Thyroid gland (tissue), 4 donors: ENCODE data around the gene ABR.

ENCODE experiments used
- POLR2A ChIP-seq, 2 donors: fragments of 450-650 bp; IDR thresholded peaks; one replicate each; pipeline ENCODE4 v1.6.1; 2017; ENCODE audit warnings: antibody characterized with exemption in 2 of 2, mild to moderate bottlenecking in 2 of 2, moderate library complexity in 1 of 2
- TF ChIP-seq, protein P1 (sequence below), 6 experiments: fragments of 200-600 bp in 3 of 6; fragments of 450-650 bp in 3 of 6; sonication (generic) in 3 of 6; IDR thresholded peaks; one replicate each; pipeline ENCODE4 v1.5.1; 2016 to 2019; ENCODE audit warnings: antibody characterized with exemption in 6 of 6, mild to moderate bottlenecking in 2 of 6, inconsistent platforms in 1 of 6, moderate library complexity in 1 of 6

DNA sequence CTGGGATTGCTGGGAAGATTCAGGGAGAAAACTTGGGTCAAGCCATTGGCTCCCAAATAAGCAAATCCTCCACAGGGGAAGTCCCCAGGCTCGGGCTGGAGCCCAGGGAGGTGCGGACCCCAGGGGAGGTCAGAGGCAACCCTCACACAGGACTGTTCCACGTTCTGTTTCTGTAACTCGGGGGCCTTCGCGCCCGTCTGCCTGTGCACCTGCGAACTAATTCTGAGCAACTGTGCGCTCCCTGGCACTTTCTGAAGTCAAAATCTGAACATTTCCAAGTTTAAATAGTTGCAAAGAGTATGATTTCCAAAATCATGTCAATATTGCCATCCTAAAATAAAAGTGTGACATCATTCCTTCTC lies 166.1 kb downstream of the ABR start:
- TF ChIP-seq, protein P1, sequence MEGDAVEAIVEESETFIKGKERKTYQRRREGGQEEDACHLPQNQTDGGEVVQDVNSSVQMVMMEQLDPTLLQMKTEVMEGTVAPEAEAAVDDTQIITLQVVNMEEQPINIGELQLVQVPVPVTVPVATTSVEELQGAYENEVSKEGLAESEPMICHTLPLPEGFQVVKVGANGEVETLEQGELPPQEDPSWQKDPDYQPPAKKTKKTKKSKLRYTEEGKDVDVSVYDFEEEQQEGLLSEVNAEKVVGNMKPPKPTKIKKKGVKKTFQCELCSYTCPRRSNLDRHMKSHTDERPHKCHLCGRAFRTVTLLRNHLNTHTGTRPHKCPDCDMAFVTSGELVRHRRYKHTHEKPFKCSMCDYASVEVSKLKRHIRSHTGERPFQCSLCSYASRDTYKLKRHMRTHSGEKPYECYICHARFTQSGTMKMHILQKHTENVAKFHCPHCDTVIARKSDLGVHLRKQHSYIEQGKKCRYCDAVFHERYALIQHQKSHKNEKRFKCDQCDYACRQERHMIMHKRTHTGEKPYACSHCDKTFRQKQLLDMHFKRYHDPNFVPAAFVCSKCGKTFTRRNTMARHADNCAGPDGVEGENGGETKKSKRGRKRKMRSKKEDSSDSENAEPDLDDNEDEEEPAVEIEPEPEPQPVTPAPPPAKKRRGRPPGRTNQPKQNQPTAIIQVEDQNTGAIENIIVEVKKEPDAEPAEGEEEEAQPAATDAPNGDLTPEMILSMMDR (IDR thresholded peaks at IDR 0.05): no peak
- no peak for TF ChIP-seq POLR2A (IDR thresholded peaks at IDR 0.05)
